OCI-LY3 (cell line): ENCODE results near the gene FSCN2.

Experiments
- H2AFZ ChIP-seq: fragments of 200-600, 300-600 bp; shearing (Covaris generic); 2 replicates; pipeline ENCODE4 v1.6.0; 2014; ENCODE audit warnings: antibody characterized with exemption, low read depth, low read length
- H3K27ac ChIP-seq: fragments of 200-600, 300-600 bp; sonication (generic); 2 replicates; pipeline ENCODE4 v1.5.1; 2014; ENCODE audit warnings: mild to moderate bottlenecking, low read length, moderate library complexity, mixed read lengths
- H3K27me3 ChIP-seq: fragments of 200-600, 300-600 bp; sonication (generic); 2 replicates; pipeline ENCODE4 v1.6.1; 2014; ENCODE audit warnings: low read depth, low read length, mixed read lengths
- H3K36me3 ChIP-seq: fragments of 200-600, 300-600 bp; sonication (generic); replicated peaks from 2 replicates; pipeline ENCODE3; 2014; ENCODE audit warnings: low read depth, low read length, mixed read lengths
- H3K4me1 ChIP-seq: fragments of 300-600, 200-600 bp; sonication (generic); 2 replicates; pipeline ENCODE4 v1.6.1; 2014; ENCODE audit warnings: low read length, mixed read lengths
- H3K4me2 ChIP-seq: fragments of 200-600, 300-600 bp; sonication (generic); 2 replicates; pipeline ENCODE4 v1.6.1; 2014; ENCODE audit warnings: low read length, mixed read lengths
- H3K4me3 ChIP-seq: fragments of 300-600, 200-600 bp; sonication (generic); 2 replicates; pipeline ENCODE4 v1.5.1; 2014; ENCODE audit warnings: antibody characterized with exemption, mild to moderate bottlenecking, low read length, moderate library complexity
- H3K79me2 ChIP-seq: fragments of 300-600, 200-600 bp; shearing (Covaris generic); 2 replicates; pipeline ENCODE4 v1.6.1; 2014; ENCODE audit warnings: mild to moderate bottlenecking, low read length, mixed read lengths
- H3K9ac ChIP-seq: fragments of 300-600, 200-600 bp; shearing (Covaris generic); 2 replicates; pipeline ENCODE4 v1.6.0; 2014; ENCODE audit warnings: mild to moderate bottlenecking, low read length, moderate library complexity
- H3K9me3 ChIP-seq: fragments of 200-600, 300-600 bp; shearing (Covaris generic); 2 replicates; pipeline ENCODE4 v1.6.1; 2014; ENCODE audit warnings: low read length, mixed read lengths; ENCODE audit not compliant: insufficient read depth
- H4K20me1 ChIP-seq: fragments of 200-600, 300-600 bp; sonication (generic); 2 replicates; pipeline ENCODE4 v1.6.1; 2016; ENCODE audit warnings: low read length, mixed read lengths; ENCODE audit not compliant: insufficient read depth
- CTCF ChIP-seq: fragments of 200-600, 300-600 bp; sonication (generic); IDR thresholded peaks from 2 replicates; pipeline ENCODE4 v1.5.1; 2014; ENCODE audit warnings: antibody characterized with exemption, low read length, low read depth
- EZH2phosphoT487 ChIP-seq: fragments of 200-600 bp; shearing (Covaris generic); IDR thresholded peaks from 2 replicates; pipeline ENCODE4 v1.6.1; 2018; ENCODE audit warnings: antibody characterized with exemption, mixed run types, low read depth

Gene FSCN2

GRCh38 chr17:81481073-81481799 is 46.9 kb upstream of the FSCN2 start:
- no peaks in the 10 kb centered on the region for H3K36me3 ChIP-seq
- H4K20me1 ChIP-seq: no peaks in the 10 kb centered on the region
- H3K4me2 ChIP-seq: no peak overlapping the region
- peaks cover 20% of the 10 kb centered on the region for H3K4me1 ChIP-seq
- H3K27ac ChIP-seq: no peak overlapping the region
- H3K9me3 ChIP-seq: no peaks in the 10 kb centered on the region
- H3K79me2 ChIP-seq: no peaks in the 10 kb centered on the region
- no peak overlapping the region for H2AFZ ChIP-seq
- TF ChIP-seq EZH2phosphoT487: no peak
- TF ChIP-seq CTCF: no peak
- H3K27me3 ChIP-seq: no peaks in the 10 kb centered on the region
- no peak overlapping the region for H3K9ac ChIP-seq
- H3K4me3 ChIP-seq: no peak overlapping the region

- Histone ChIP-seq H3K4me3 (no peak overlapping the region), H3K9me3 (no peaks in the 10 kb centered on the region), H3K27me3 (no peaks in the 10 kb centered on the region), H3K36me3 (no peaks in the 10 kb centered on the region), H3K9ac (no peak overlapping the region), H3K79me2 (no peaks in the 10 kb centered on the region), H3K27ac (no peak overlapping the region), H4K20me1 (no peaks in the 10 kb centered on the region), H2AFZ (no peak overlapping the region), H3K4me2 (no peak overlapping the region), H3K4me1 (peaks cover 20% of the 10 kb centered on the region)
- TF ChIP-seq EZH2phosphoT487: no peak
- TF ChIP-seq CTCF: no peak
Observed at GRCh38 chr17:81481815-81482505, 46.2 kb upstream of the FSCN2 start.

GRCh38 chr17:81482673-81483072 is 45.5 kb upstream of the FSCN2 start:
- no peaks in the 10 kb centered on the region for H3K9me3 ChIP-seq
- H3K79me2 ChIP-seq: no peaks in the 10 kb centered on the region
- H3K36me3 ChIP-seq: no peaks in the 10 kb centered on the region
- peak overlapping the region; percentile 100 for H3K4me2 ChIP-seq
- H3K27ac ChIP-seq: no peak overlapping the region
- H2AFZ ChIP-seq: 0 out of 2 replicates have a peak overlapping the region, but pooled peaks have one; percentile 15
- peaks cover 20% of the 10 kb centered on the region for H3K4me1 ChIP-seq
- TF ChIP-seq EZH2phosphoT487 (no peak), CTCF (no peak)
- peak overlapping the region; percentile 57 for H3K9ac ChIP-seq
- no peaks in the 10 kb centered on the region for H4K20me1 ChIP-seq
- no peaks in the 10 kb centered on the region for H3K27me3 ChIP-seq
- peak overlapping the region; percentile 78 for H3K4me3 ChIP-seq

GRCh38 chr17:81483085-81483861 is 44.9 kb upstream of the FSCN2 start:
- Histone ChIP-seq H3K4me2 (peak overlapping the region; percentile 100), H2AFZ (0 out of 2 replicates have a peak overlapping the region, but pooled peaks have one; percentile 15), H3K9me3 (no peaks in the 10 kb centered on the region), H3K27ac (no peak overlapping the region), H3K4me3 (peak overlapping the region; percentile 78), H3K4me1 (peaks cover 20% of the 10 kb centered on the region), H4K20me1 (no peaks in the 10 kb centered on the region), H3K9ac (peak overlapping the region; percentile 57), H3K27me3 (no peaks in the 10 kb centered on the region), H3K79me2 (no peaks in the 10 kb centered on the region), H3K36me3 (no peaks in the 10 kb centered on the region)
- TF ChIP-seq EZH2phosphoT487 (no peak), CTCF (no peak)
